K562 (cell line): ENCODE data around the gene AMFR.

ENCODE experiments used
- CBX1 ChIP-seq: sonication (generic); IDR thresholded peaks from 2 replicates; pipeline ENCODE4 v1.6.1; 2016; ENCODE audit warnings: antibody characterized with exemption, low read depth, mild to moderate bottlenecking
- CEBPB ChIP-seq: fragments of 450-650 bp; IDR thresholded peaks from 2 replicates; pipeline ENCODE4 v1.6.1; 2016; ENCODE audit warnings: missing genetic modification characterization, missing compliant biosample characterization
- ZNF274 ChIP-seq: IDR thresholded peaks from 2 replicates; pipeline ENCODE4 v1.6.1; 2011; ENCODE audit warnings: low read depth, mild to moderate bottlenecking, low read length, moderate library complexity, borderline replicate concordance

DNA sequence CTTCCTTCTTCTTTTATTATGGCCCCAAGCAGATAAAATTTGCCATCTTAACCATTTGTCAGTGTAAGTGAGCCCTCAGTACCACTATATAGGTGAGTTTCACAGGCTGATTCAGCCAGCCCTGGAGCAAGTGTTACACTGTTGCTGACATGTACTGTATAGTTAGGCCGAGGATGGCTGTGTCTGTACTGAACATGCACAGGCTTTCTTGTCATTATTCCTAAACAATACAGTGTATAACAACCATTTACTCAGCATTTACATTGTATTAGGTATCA is 53.7 kb downstream of the AMFR start:
- TF ChIP-seq CEBPB (tag) (no peak), CBX1 (no peak), ZNF274 (no peak)
